Spleen (tissue), 7 donors: ENCODE results near the gene PRDM16.

Experiments
- CTCF ChIP-seq, 11 experiments: fragments of 200-600 bp in 7 of 11; fragments of 450-650 bp in 4 of 11; sonication (generic) in 4 of 11; IDR thresholded peaks in 8 of 11; conservative IDR thresholded peaks in 3 of 11; 1 replicate in 7 of 11; 2 replicates in 4 of 11; pipeline versions ENCODE4 v1.4.0 to v1.8.0; 2016 to 2021; ENCODE audit warnings: antibody characterized with exemption in 11 of 11, inconsistent platforms in 4 of 11, mild to moderate bottlenecking in 1 of 11
- POLR2A ChIP-seq, 3 donors: fragments of 450-650 bp; IDR thresholded peaks; one replicate each; pipeline ENCODE4 v1.5.1; 2017; ENCODE audit warnings: antibody characterized with exemption in 3 of 3, mild to moderate bottlenecking in 1 of 3
- POLR2AphosphoS5 ChIP-seq, 3 donors: sonication (generic); formaldehyde crosslinking; IDR thresholded peaks; one replicate each; pipeline ENCODE4 v1.5.1; 2017; ENCODE audit warnings: antibody characterized with exemption in 3 of 3
- donor health status: DM: no; HTN: no; CAD: no; lungs with moderate emphysema.
- donor health status: DM: no; HTN: no; CAD: no.
- donor health status: DM: no; HTN: no; CAD: no.

- no peak for TF ChIP-seq CTCF (IDR thresholded peaks at IDR 0.05 in 8 of 11, conservative IDR thresholded peaks at IDR 0.05 in 3 of 11)
- no peak for TF ChIP-seq POLR2AphosphoS5 (IDR thresholded peaks at IDR 0.05)
- no peak for TF ChIP-seq POLR2A (IDR thresholded peaks at IDR 0.05)
Measured at GRCh38 chr1:3062616-3063378, 6.2 kb upstream of the PRDM16 start.
